H1 (cell line): Measurements from ENCODE around the gene KEL. TPM values are rescaled to one million over a fixed set of nuclear protein-coding genes. Genes with fewer than 3 reads are reported as not detected.

Experiments used
- CTCF ChIA-PET: fragments of 300-600 bp; sonication (Branson Sonifier 250); formaldehyde crosslinking; loops from one replicate; lab custom pipeline; 2021; ENCODE audit not compliant: partially characterized antibody; lab: Charles Lee
- POLR2A ChIA-PET: fragments of 300-600 bp; sonication (Branson Sonifier 250); formaldehyde crosslinking; loops from one replicate; lab custom pipeline; 2021; ENCODE audit warnings: inconsistent platforms; ENCODE audit not compliant: partially characterized antibody; lab: Charles Lee
- DNase-seq, 2 experiments: peaks; one replicate each; pipeline versions ENCODE4 v3.0.0 to v3.0.0-alpha.2; 2010 to 2022; ENCODE audit warnings: low spot score in 2 of 2, low read depth in 1 of 2, mixed read lengths in 1 of 2
- FAIRE-seq: peaks from 2 replicates; lab custom pipeline; 2011; peaks lifted over from hg19 to GRCh38; lab: Jason Lieb, UNC
- H2AFZ ChIP-seq: 2 replicates; pipeline ENCODE4 v1.8.1; 2012; ENCODE audit warnings: low read length, inconsistent platforms
- H2AK5ac ChIP-seq: 2 replicates; pipeline ENCODE4 v1.6.1; 2013; ENCODE audit warnings: low read depth, low read length
- H2BK120ac ChIP-seq: replicated peaks from 2 replicates; pipeline ENCODE3; 2013; ENCODE audit warnings: low read depth, low read length, inconsistent platforms
- H2BK12ac ChIP-seq: 2 replicates; pipeline ENCODE4 v1.6.1; 2013; ENCODE audit warnings: low read depth, low read length
- H2BK15ac ChIP-seq: 2 replicates; pipeline ENCODE4 v1.6.1; 2013; ENCODE audit warnings: low read length
- H2BK20ac ChIP-seq: 2 replicates; pipeline ENCODE4 v1.6.1; 2013; ENCODE audit warnings: low read length
- H2BK5ac ChIP-seq: 2 replicates; pipeline ENCODE4 v1.6.1; 2013; ENCODE audit warnings: low read depth, low read length
- H3K14ac ChIP-seq: 2 replicates; pipeline ENCODE4 v1.6.1; 2013; ENCODE audit warnings: inconsistent platforms; ENCODE audit not compliant: insufficient read length
- H3K18ac ChIP-seq: 2 replicates; pipeline ENCODE4 v1.6.1; 2013; ENCODE audit warnings: low read length; ENCODE audit errors: extremely low read depth
- H3K23ac ChIP-seq: 2 replicates; pipeline ENCODE4 v1.6.1; 2013; ENCODE audit warnings: inconsistent platforms; ENCODE audit not compliant: insufficient read length
- H3K23me2 ChIP-seq: 2 replicates; pipeline ENCODE4 v1.6.1; 2013; ENCODE audit warnings: low read depth, low read length
- H3K27ac ChIP-seq: 2 replicates; pipeline ENCODE4 v1.6.1; 2011; ENCODE audit warnings: low read depth, low read length, inconsistent platforms
- H3K27me3 ChIP-seq, 4 experiments: replicated peaks in 1 of 4; 1 replicate in 1 of 4; 2 replicates in 3 of 4; pipeline versions ENCODE4 v1.6.1 to v1.8.1; 2011 to 2013; ENCODE audit warnings: low read length in 3 of 4, mild to moderate bottlenecking in 3 of 4, inconsistent platforms in 2 of 4, mixed read lengths in 2 of 4, moderate library complexity in 1 of 4; ENCODE audit not compliant: control insufficient read depth in 3 of 4, insufficient read depth in 3 of 4; ENCODE audit errors: extremely low read depth in 1 of 4
- H3K36me3 ChIP-seq, 4 experiments: 2 replicates each; pipeline versions ENCODE4 v1.6.1 to v1.8.1; 2011 to 2013; ENCODE audit warnings: mild to moderate bottlenecking in 4 of 4, low read length in 3 of 4, moderate library complexity in 2 of 4, control low read depth in 1 of 4, inconsistent platforms in 1 of 4; ENCODE audit not compliant: insufficient read depth in 4 of 4, control insufficient read depth in 2 of 4
- H3K4ac ChIP-seq: replicated peaks from 2 replicates; pipeline ENCODE3; 2013; ENCODE audit warnings: low read length, low read depth, mixed read lengths, inconsistent platforms; ENCODE audit not compliant: insufficient read length
- H3K4me1 ChIP-seq, 4 experiments: replicated peaks in 1 of 4; 1 replicate in 1 of 4; 2 replicates in 3 of 4; pipeline versions ENCODE4 v1.6.1 to v1.8.1; 2011 to 2013; ENCODE audit warnings: low read length in 3 of 4, inconsistent platforms in 2 of 4, mixed read lengths in 1 of 4; ENCODE audit not compliant: insufficient read depth in 4 of 4, control insufficient read depth in 3 of 4
- H3K4me2 ChIP-seq, 2 experiments: 2 replicates each; pipeline versions ENCODE4 v1.6.1 to v1.8.1; 2011 to 2013; ENCODE audit warnings: low read depth in 2 of 2, low read length in 2 of 2, control low read depth in 1 of 2, inconsistent platforms in 1 of 2, mild to moderate bottlenecking in 1 of 2; ENCODE audit not compliant: insufficient read depth in 1 of 2
- H3K4me3 ChIP-seq, 4 experiments: fragments of 200-600, 300-600 bp in 1 of 4; sonication (generic), shearing (Covaris generic), sonication (Bioruptor Twin) in 1 of 4; 2 replicates each; pipeline versions ENCODE4 v1.5.1 to v1.8.1; 2011 to 2016; ENCODE audit warnings: low read length in 4 of 4, low read depth in 3 of 4, control low read depth in 2 of 4, inconsistent platforms in 2 of 4, mild to moderate bottlenecking in 2 of 4, mixed read lengths in 1 of 4, moderate library complexity in 1 of 4; ENCODE audit not compliant: insufficient read depth in 2 of 4; ENCODE audit errors: extremely low read depth in 1 of 4
- H3K56ac ChIP-seq: replicated peaks from 2 replicates; pipeline ENCODE3; 2013; ENCODE audit warnings: low read depth, mild to moderate bottlenecking, mixed read lengths, low read length, inconsistent platforms; ENCODE audit not compliant: insufficient read length
- H3K79me1 ChIP-seq: 2 replicates; pipeline ENCODE4 v1.6.1; 2013; ENCODE audit warnings: low read depth, low read length, control low read depth
- H3K79me2 ChIP-seq, 2 experiments: 2 replicates each; pipeline versions ENCODE4 v1.6.1 to v1.8.1; 2012 to 2013; ENCODE audit warnings: low read length in 2 of 2, mild to moderate bottlenecking in 2 of 2, inconsistent platforms in 1 of 2; ENCODE audit not compliant: insufficient read depth in 2 of 2, control insufficient read depth in 1 of 2
- H3K9ac ChIP-seq, 4 experiments: replicated peaks in 1 of 4; 1 replicate in 1 of 4; 2 replicates in 3 of 4; pipeline versions ENCODE4 v1.6.1 to v1.8.1; 2011 to 2013; ENCODE audit warnings: low read depth in 3 of 4, low read length in 3 of 4, control low read depth in 2 of 4, mild to moderate bottlenecking in 2 of 4, moderate library complexity in 2 of 4, inconsistent platforms in 1 of 4; ENCODE audit errors: extremely low read depth in 1 of 4
- H3K9me3 ChIP-seq, 2 experiments: 2 replicates each; pipeline versions ENCODE4 v1.6.1 to v1.8.1; 2012 to 2013; ENCODE audit warnings: mild to moderate bottlenecking in 2 of 2, moderate library complexity in 2 of 2, control low read depth in 1 of 2, inconsistent platforms in 1 of 2, low read depth in 1 of 2, low read length in 1 of 2, mixed read lengths in 1 of 2; ENCODE audit not compliant: insufficient read depth in 2 of 2
- H4K20me1 ChIP-seq, 2 experiments: replicated peaks in 1 of 2; 2 replicates each; pipeline versions ENCODE3 to v1.8.1; 2011 to 2013; ENCODE audit warnings: inconsistent platforms in 2 of 2, low read length in 2 of 2, mild to moderate bottlenecking in 1 of 2; ENCODE audit not compliant: insufficient read depth in 2 of 2, control insufficient read depth in 1 of 2
- H4K5ac ChIP-seq: 2 replicates; pipeline ENCODE4 v1.6.1; 2013; ENCODE audit warnings: low read length, low read depth, mixed read lengths, inconsistent platforms; ENCODE audit not compliant: insufficient read length
- H4K8ac ChIP-seq: 2 replicates; pipeline ENCODE4 v1.8.0; 2013; ENCODE audit warnings: mild to moderate bottlenecking, moderate library complexity, low read length, inconsistent platforms; ENCODE audit not compliant: insufficient read depth; ENCODE audit errors: extremely low read depth
- H4K91ac ChIP-seq: replicated peaks from 2 replicates; pipeline ENCODE3; 2013; ENCODE audit warnings: low read length, mixed read lengths, inconsistent platforms; ENCODE audit not compliant: insufficient read length
- ASH2L ChIP-seq: fragments of 200-600, 300-600 bp; sonication (generic); IDR thresholded peaks from one replicate; pipeline ENCODE4 v1.7.1; 2017; ENCODE audit warnings: low read length
- BCL11A ChIP-seq, 2 experiments: IDR thresholded peaks; one replicate each; pipeline ENCODE4 v1.6.1; 2011; ENCODE audit warnings: low read depth in 2 of 2, low read length in 2 of 2, mild to moderate bottlenecking in 2 of 2
- CTBP2 ChIP-seq: IDR thresholded peaks from 2 replicates; pipeline ENCODE4 v1.7.0; 2011; ENCODE audit warnings: borderline replicate concordance, mild to moderate bottlenecking, moderate library complexity, mixed read lengths, low read length; ENCODE audit not compliant: insufficient read depth, insufficient read length
- EGR1 ChIP-seq: IDR thresholded peaks from 2 replicates; pipeline ENCODE4 v1.6.1; 2011; ENCODE audit warnings: low read depth, low read length, borderline replicate concordance
- JUN ChIP-seq: IDR thresholded peaks from 2 replicates; pipeline ENCODE4 v1.6.1; 2011; ENCODE audit warnings: low read depth, mild to moderate bottlenecking, improper control_type of control experiment, low read length
- KDM4A ChIP-seq: IDR thresholded peaks from one replicate; pipeline ENCODE4 v1.7.1; 2012; ENCODE audit warnings: low read depth, mild to moderate bottlenecking, moderate library complexity, low read length, inconsistent platforms; ENCODE audit not compliant: severe bottlenecking
- KDM5A ChIP-seq: fragments of 200-600 bp; IDR thresholded peaks from 2 replicates; pipeline ENCODE4 v1.7.1; 2012; ENCODE audit warnings: mild to moderate bottlenecking, low read length, inconsistent platforms, mixed read lengths
- PHF8 ChIP-seq: fragments of 200-600 bp; sonication (generic); conservative IDR thresholded peaks from 2 replicates; pipeline ENCODE4 v1.7.1; 2012; ENCODE audit warnings: low read depth, mild to moderate bottlenecking, inconsistent platforms, low read length, moderate library complexity
- POLR2AphosphoS5 ChIP-seq: IDR thresholded peaks from 2 replicates; pipeline ENCODE4 v1.6.1; 2011; ENCODE audit warnings: low read depth, low read length
- RAD21 ChIP-seq, 2 experiments: IDR thresholded peaks in 1 of 2; conservative IDR thresholded peaks in 1 of 2; 2 replicates each; pipeline ENCODE4 v1.6.1; 2011; ENCODE audit warnings: low read depth in 2 of 2, low read length in 2 of 2, improper control_type of control experiment in 1 of 2, inconsistent platforms in 1 of 2, mild to moderate bottlenecking in 1 of 2, moderate library complexity in 1 of 2
- RXRA ChIP-seq: IDR thresholded peaks from 2 replicates; pipeline ENCODE4 v1.6.1; 2011; ENCODE audit warnings: low read depth, mild to moderate bottlenecking, low read length, moderate library complexity; ENCODE audit not compliant: insufficient read depth
- SIX5 ChIP-seq: IDR thresholded peaks from 2 replicates; pipeline ENCODE4 v1.6.1; 2011; ENCODE audit warnings: mild to moderate bottlenecking, low read depth, low read length
- TCF12 ChIP-seq: IDR thresholded peaks from 2 replicates; pipeline ENCODE4 v1.6.1; 2011; ENCODE audit warnings: low read depth, mild to moderate bottlenecking, low read length
- TEAD4 ChIP-seq: IDR thresholded peaks from 2 replicates; pipeline ENCODE4 v1.6.1; 2012; ENCODE audit warnings: low read depth, low read length, inconsistent platforms, mixed read lengths
- YY1 ChIP-seq: IDR thresholded peaks from 2 replicates; pipeline ENCODE4 v1.6.1; 2011; ENCODE audit warnings: low read depth, mild to moderate bottlenecking, low read length
- WGBS, 2 experiments: shearing (Covaris generic) in 1 of 2; methylation state at CpG; one replicate each; pipeline versions ENCODE4 v1.1.6 to v1.1.7; 2013 to 2015; ENCODE audit warnings: low lambda C conversion rate in 2 of 2, mixed read lengths in 2 of 2, inconsistent platforms in 1 of 2, low coverage in 1 of 2, missing lambda C conversion rate in 1 of 2; ENCODE audit not compliant: insufficient replicate concordance in 2 of 2, insufficient coverage in 1 of 2, insufficient read length in 1 of 2; ENCODE audit errors: extremely low coverage in 1 of 2, missing lambda C conversion rate in 1 of 2; 5-methylcytosine and 5-hydroxymethylcytosine counted together
- polyA plus RNA-seq, 7 experiments: library from polyadenylated mRNA; depleted of rRNA in 3 of 7; stranded (reverse) in 5 of 7; unstranded in 2 of 7; fragments of >200 nt in 5 of 7; fragments of 200-250 nt in 2 of 7; gene quantifications; 1 replicate in 5 of 7; 2 replicates in 1 of 7; 4 replicates in 1 of 7; pipeline versions ENCODE4 v1.2.1 to v1.2.3, GENCODE V29; 2011 to 2013; ENCODE audit warnings: missing spikeins in 2 of 7, mixed read lengths in 2 of 7
- total RNA-seq: library from RNA; stranded (reverse); fragmentation: NEBNext Ultra II Directional; extraction: Animal tissue kit (Norgen Biotek cat#: 25700); gene quantifications from 2 replicates; pipeline ENCODE4 v1.2.1, GENCODE V29; 2021

Gene KEL
- total and polyA plus RNA-seq, 2 of the 8 experiments (the other 6 are each of a cell fraction or from before 2014, with no cell fraction given), result 1.8 to 1.9 TPM

DNA sequence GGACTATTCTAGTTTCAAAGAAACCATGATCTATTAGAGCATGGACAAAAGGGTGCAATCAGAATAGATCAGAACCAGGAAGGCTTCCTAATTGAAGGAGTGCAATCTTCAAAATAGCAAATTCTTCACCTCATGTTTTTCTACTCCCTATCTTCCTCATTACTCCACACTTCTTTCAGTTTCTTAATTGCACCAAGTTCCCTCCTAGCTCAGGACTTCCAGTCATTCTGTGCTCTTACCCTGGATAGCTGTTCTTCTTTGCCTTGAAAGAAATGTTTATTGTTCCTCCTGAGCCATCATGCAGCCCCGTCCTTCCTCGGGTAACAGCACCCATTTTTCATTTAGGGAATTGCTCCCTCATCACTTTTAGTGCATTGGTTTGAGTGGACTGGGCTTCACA lies 51.7 kb downstream of the KEL start:
- no peak overlapping the region for H2BK120ac ChIP-seq
- POLR2A ChIA-PET, result interaction anchor here (1.0 kb wide), 2 partner anchors 13 to 22 kb away, joined by 3 to 5 read pairs; no protein-coding TSS in a partner anchor
- no peak overlapping the region for H2AK5ac ChIP-seq
- no peaks in the 10 kb centered on the region for H3K4me1 ChIP-seq
- no peak overlapping the region for H2BK5ac ChIP-seq
- no peak overlapping the region for H3K4me2 ChIP-seq
- H3K9me3 ChIP-seq, result peaks cover 12 to 17% of the 10 kb centered on the region in 2 experiments; a peak in 2 of 4 replicates
- no peak overlapping the region for H2BK20ac ChIP-seq
- no peaks in the 10 kb centered on the region for H3K27me3 ChIP-seq
- no peak overlapping the region for H3K23ac ChIP-seq
- H3K4me3 ChIP-seq, result no peak overlapping the region
- no peak overlapping the region for H2BK12ac ChIP-seq
- no peak overlapping the region for H3K14ac ChIP-seq
- no peak overlapping the region for H3K27ac ChIP-seq
- no peaks in the 10 kb centered on the region for H3K79me2 ChIP-seq
- no peak overlapping the region for H3K18ac ChIP-seq
- H3K56ac ChIP-seq, result no peak overlapping the region
- no peak overlapping the region for H4K5ac ChIP-seq
- no peak overlapping the region for H4K8ac ChIP-seq
- no peak overlapping the region for H2BK15ac ChIP-seq
- H3K36me3 ChIP-seq, result no peaks in the 10 kb centered on the region
- no peak overlapping the region for H4K91ac ChIP-seq
- WGBS, 2 experiments, result 69% methylated on average over 2 of the region's 2 CpGs; no CpG with 5 or more reads in 1 of the 2 experiments
- no peak overlapping the region for H2AFZ ChIP-seq
- no peaks in the 10 kb centered on the region for H4K20me1 ChIP-seq
- H3K23me2 ChIP-seq, result no peaks in the 10 kb centered on the region
- H3K9ac ChIP-seq, result no peak overlapping the region
- CTCF ChIA-PET, result interaction anchor here (0.8 to 3.9 kb wide), 22 partner anchors 8 to 564 kb away, joined by 3 to 34 read pairs (median 7); partner anchors contain the start of genes LLCFC1 and TRPV5
- no peaks in the 10 kb centered on the region for H3K79me1 ChIP-seq
- no peak for FAIRE-seq
- no peak for DNase-seq
- H3K4ac ChIP-seq, result no peak overlapping the region
- TF ChIP-seq TEAD4, result no peak
- TF ChIP-seq RAD21 (IDR thresholded peaks at IDR 0.05 in 1 of 2, conservative IDR thresholded peaks at IDR 0.05 in 1 of 2; ENCODE audit: low read depth in 2 of 2, low read length in 2 of 2), result no peak
- TF ChIP-seq SIX5, result no peak
- TF ChIP-seq BCL11A (IDR thresholded peaks at IDR 0.05; ENCODE audit: low read depth in 2 of 2, low read length in 2 of 2), result no peak
- TF ChIP-seq POLR2AphosphoS5, result no peak
- no peak for TF ChIP-seq KDM4A
- TF ChIP-seq YY1, result no peak
- no peak for TF ChIP-seq JUN
- no peak for TF ChIP-seq TCF12
- TF ChIP-seq EGR1, result no peak
- no peak for TF ChIP-seq KDM5A
- TF ChIP-seq CTBP2, result no peak
- TF ChIP-seq PHF8, result no peak
- no peak for TF ChIP-seq ASH2L
- TF ChIP-seq RXRA, result no peak
